Spleen (tissue), 11 donors: ENCODE data around the gene PHPT1. TPM values are rescaled to one million over a fixed set of nuclear protein-coding genes. Genes with fewer than 3 reads are reported as not detected.

Experiments
- DNase-seq: peaks from one replicate; pipeline ENCODE4 v3.0.0-alpha.2; 2020
- H3K27ac ChIP-seq, 8 donors: fragments of 200-600 bp; sonication (generic) in 7 of 8; 1 replicate in 4 of 8; 2 replicates in 4 of 8; pipeline versions ENCODE4 v1.5.0 to v1.8.0; 2016 to 2021; ENCODE audit warnings: inconsistent platforms in 4 of 8, mild to moderate bottlenecking in 4 of 8, moderate library complexity in 1 of 8
- H3K27me3 ChIP-seq, 7 donors: fragments of 200-600 bp; sonication (generic) in 6 of 7; replicated peaks in 1 of 7; 1 replicate in 4 of 7; 2 replicates in 3 of 7; pipeline versions ENCODE4 v1.5.0 to v1.8.0; 2016 to 2021; ENCODE audit warnings: inconsistent platforms in 3 of 7, mild to moderate bottlenecking in 1 of 7
- H3K36me3 ChIP-seq, 6 donors: fragments of 200-600 bp; sonication (generic) in 5 of 6; 1 replicate in 4 of 6; 2 replicates in 2 of 6; pipeline versions ENCODE4 v1.5.0 to v1.8.0; 2016 to 2021; ENCODE audit warnings: inconsistent platforms in 2 of 6
- H3K4me1 ChIP-seq, 6 donors: fragments of 200-600 bp; sonication (generic) in 5 of 6; 1 replicate in 3 of 6; 2 replicates in 3 of 6; pipeline versions ENCODE4 v1.5.0 to v1.8.0; 2016 to 2021; ENCODE audit warnings: inconsistent platforms in 3 of 6
- H3K4me3 ChIP-seq, 8 donors: fragments of 200-600 bp; sonication (generic) in 7 of 8; 1 replicate in 4 of 8; 2 replicates in 4 of 8; pipeline versions ENCODE4 v1.5.0 to v1.8.0; 2016 to 2021; ENCODE audit warnings: inconsistent platforms in 4 of 8, mild to moderate bottlenecking in 4 of 8, moderate library complexity in 2 of 8
- H3K9me3 ChIP-seq, 8 donors: fragments of 200-600 bp; sonication (generic) in 7 of 8; 1 replicate in 4 of 8; 2 replicates in 4 of 8; pipeline versions ENCODE4 v1.5.0 to v1.8.0; 2016 to 2021; ENCODE audit warnings: inconsistent platforms in 4 of 8
- CTCF ChIP-seq, 11 experiments: fragments of 200-600 bp in 7 of 11; fragments of 450-650 bp in 4 of 11; sonication (generic) in 4 of 11; IDR thresholded peaks in 8 of 11; conservative IDR thresholded peaks in 3 of 11; 1 replicate in 7 of 11; 2 replicates in 4 of 11; pipeline versions ENCODE4 v1.4.0 to v1.8.0; 2016 to 2021; ENCODE audit warnings: antibody characterized with exemption in 11 of 11, inconsistent platforms in 4 of 11, mild to moderate bottlenecking in 1 of 11
- POLR2A ChIP-seq, 3 donors: fragments of 450-650 bp; IDR thresholded peaks; one replicate each; pipeline ENCODE4 v1.5.1; 2017; ENCODE audit warnings: antibody characterized with exemption in 3 of 3, mild to moderate bottlenecking in 1 of 3
- POLR2AphosphoS5 ChIP-seq, 3 donors: sonication (generic); formaldehyde crosslinking; IDR thresholded peaks; one replicate each; pipeline ENCODE4 v1.5.1; 2017; ENCODE audit warnings: antibody characterized with exemption in 3 of 3
- WGBS, 5 donors: extraction: QIAGEN DNeasy Blood & Tissue Kit in 3 of 5; methylation state at CpG; one replicate each; pipeline versions ENCODE4 v1.1.5 to v1.1.7; 2013 to 2018; 5-methylcytosine and 5-hydroxymethylcytosine counted together
- intact Hi-C: fragments of 100-400 bp; cut with DNase I; formaldehyde crosslinking; loops from one replicate; pipeline ENCODE4 v1.15.0; 2023; ENCODE audit warnings: low total_unique reads
- polyA plus RNA-seq, 3 donors: library from polyadenylated mRNA; stranded (reverse); fragments of 200-250 nt; gene quantifications; one replicate each; pipeline ENCODE4 v1.2.1, GENCODE V29; 2013
- total RNA-seq, 7 donors: library from RNA; depleted of rRNA in 3 of 7; stranded (reverse); fragments of >200 nt in 3 of 7; fragmentation: NEBNext Ultra II Directional in 4 of 7; extraction: Animal tissue kit (Norgen Biotek cat#: 25700) in 4 of 7; gene quantifications; one replicate each; pipeline versions ENCODE4 v1.1.0 to v1.2.1, GENCODE V29; 2016 to 2021
- donor health status: healthy with polysubstance abuse.
- donor health status: DM: no; HTN: no; CAD: no; lungs with moderate emphysema.
- donor health status: DM: no; HTN: no; CAD: no.
- donor health status: Bipolar disorder and iron deficiency.
- donor health status: healthy.
- donor health status: DM: no; HTN: no; CAD: no.
- donor health status: DM: yes; HTN: yes; CAD: no.

Gene PHPT1
- total and polyA plus RNA-seq, 10 donors = 32.3 to 117 (median 65.8) TPM

GRCh38 chr9:136846376-136847087 lies 2.7 kb upstream of the PHPT1 start:
- Histone ChIP-seq H3K36me3 (peaks cover 0 to 32% (median 8%) of the 10 kb centered on the region in 6 donors), H3K27me3 (peaks cover 0 to 57% (median 45%) of the 10 kb centered on the region in 7 donors), H3K4me1 (peaks cover 45 to 88% (median 74%) of the 10 kb centered on the region in 6 donors), H3K9me3 (no peaks in the 10 kb centered on the region), H3K4me3 (peak overlapping the region in 7 of 8 donors; percentile 6 to 90 (median 78)), H3K27ac (peak overlapping the region in 5 of 8 donors; percentile 88 to 93 (median 88))
- 12 to 18% (median 14%) methylated on average over 45 to 98 of the region's 98 CpGs for WGBS, 5 donors
- TF ChIP-seq CTCF (IDR thresholded peaks at IDR 0.05 in 8 of 11, conservative IDR thresholded peaks at IDR 0.05 in 3 of 11) (no peak), POLR2AphosphoS5 (IDR thresholded peaks at IDR 0.05) (peak in 1 of 3 donors; percentile 6)
- no peak for DNase-seq
- intact Hi-C loops = loop anchor here (10.0 kb wide), 1 partner anchor 98 kb away; the partner anchor contains the start of genes C8G and FBXW5

GRCh38 chr9:136847088-136847825 lies 2.0 kb upstream of the PHPT1 start:
- 3 to 11% (median 6%) methylated on average over 12 to 75 of the region's 75 CpGs for WGBS, 5 donors
- peak overlapping the region; percentile 80 to 93 (median 88) for H3K27ac ChIP-seq

GRCh38 chr9:136847826-136848392 lies 1.3 kb upstream of the PHPT1 start:
- H3K36me3 ChIP-seq = peaks cover 0 to 38% (median 8%) of the 10 kb centered on the region in 6 donors
- H3K4me1 ChIP-seq = peaks cover 35 to 83% (median 64%) of the 10 kb centered on the region in 6 donors
- H3K27ac ChIP-seq = peak overlapping the region; percentile 80 to 93 (median 88)
- intact Hi-C loops = loop anchor here (10.0 kb wide), 1 partner anchor 97 kb away; the partner anchor contains the start of genes C8G and FBXW5
- H3K27me3 ChIP-seq = peaks cover 0 to 56% (median 45%) of the 10 kb centered on the region in 7 donors
- H3K4me3 ChIP-seq = peak overlapping the region; percentile 57 to 90 (median 82)
- H3K9me3 ChIP-seq = no peaks in the 10 kb centered on the region
- TF ChIP-seq POLR2AphosphoS5 (IDR thresholded peaks at IDR 0.05) (peak; percentile 92 to 97 (median 92)), POLR2A (IDR thresholded peaks at IDR 0.05) (no peak), CTCF (IDR thresholded peaks at IDR 0.05 in 8 of 11, conservative IDR thresholded peaks at IDR 0.05 in 3 of 11) (no peak)
- DNase-seq = peak; percentile 95
- WGBS, 5 donors = 0 to 2% (median 1%) methylated on average over 34 to 48 of the region's 48 CpGs

More at GRCh38 chr9:136847088-136847825, 2.0 kb upstream of the PHPT1 start:
- intact Hi-C loops = loop anchor here (10.0 kb wide), 1 partner anchor 98 kb away; the partner anchor contains the start of genes C8G and FBXW5
- Histone ChIP-seq H3K4me3 (peak overlapping the region; percentile 57 to 90 (median 82)), H3K9me3 (no peaks in the 10 kb centered on the region), H3K36me3 (peaks cover 0 to 38% (median 8%) of the 10 kb centered on the region in 6 donors), H3K27me3 (peaks cover 0 to 57% (median 45%) of the 10 kb centered on the region in 7 donors), H3K4me1 (peaks cover 37 to 88% (median 69%) of the 10 kb centered on the region in 6 donors)
- TF ChIP-seq CTCF (IDR thresholded peaks at IDR 0.05 in 8 of 11, conservative IDR thresholded peaks at IDR 0.05 in 3 of 11) (no peak), POLR2AphosphoS5 (IDR thresholded peaks at IDR 0.05) (peak in 1 of 3 donors; percentile 31)
- no peak for DNase-seq
